Tibial nerve (tissue), 4 donors: Measurements from ENCODE around the gene PAMR1. TPM values are rescaled to one million over a fixed set of nuclear protein-coding genes. Genes with fewer than 3 reads are reported as not detected.

Source experiments
- DNase-seq, 2 donors: peaks; one replicate each; pipeline ENCODE4 v3.0.0-alpha.2; 2019; ENCODE audit warnings: low spot score in 2 of 2
- H3K27ac ChIP-seq, 4 donors: fragments of 200-600 bp; sonication (generic) in 3 of 4; one replicate each; pipeline ENCODE4 v1.5.1; 2017 to 2019; ENCODE audit warnings: mild to moderate bottlenecking in 1 of 4
- H3K27me3 ChIP-seq, 2 donors: fragments of 200-600 bp; sonication (generic) in 1 of 2; one replicate each; pipeline versions ENCODE4 v1.5.1 to v1.6.0; 2017 to 2019
- H3K36me3 ChIP-seq, 3 donors: fragments of 200-600 bp; sonication (generic); one replicate each; pipeline ENCODE4 v1.5.1; 2018 to 2019
- H3K4me1 ChIP-seq, 4 donors: fragments of 200-600 bp; sonication (generic) in 3 of 4; one replicate each; pipeline ENCODE4 v1.5.1; 2017 to 2019
- H3K4me3 ChIP-seq, 4 donors: fragments of 200-600 bp; sonication (generic) in 3 of 4; one replicate each; pipeline ENCODE4 v1.5.1; 2017 to 2019; ENCODE audit warnings: mild to moderate bottlenecking in 1 of 4, moderate library complexity in 1 of 4
- H3K9me3 ChIP-seq, 4 donors: fragments of 200-600 bp; sonication (generic) in 3 of 4; one replicate each; pipeline ENCODE4 v1.5.1; 2017 to 2019
- CTCF ChIP-seq, 5 experiments: fragments of 200-600 bp in 3 of 5; fragments of 450-650 bp in 2 of 5; sonication (generic) in 3 of 5; IDR thresholded peaks; one replicate each; pipeline ENCODE4 v1.5.1; 2016 to 2019; ENCODE audit warnings: antibody characterized with exemption in 5 of 5, mild to moderate bottlenecking in 3 of 5, moderate library complexity in 2 of 5
- EP300 ChIP-seq, 2 donors: sonication (generic); formaldehyde crosslinking; IDR thresholded peaks; one replicate each; pipeline ENCODE4 v1.6.1; 2017; ENCODE audit warnings: antibody characterized with exemption in 2 of 2, mild to moderate bottlenecking in 1 of 2
- POLR2A ChIP-seq, 2 donors: fragments of 450-650 bp; IDR thresholded peaks; one replicate each; pipeline ENCODE4 v1.6.1; 2017; ENCODE audit warnings: antibody characterized with exemption in 2 of 2, mild to moderate bottlenecking in 2 of 2, moderate library complexity in 2 of 2
- WGBS, 2 donors: methylation state at CpG; one replicate each; pipeline ENCODE4 v1.1.5; 2018; 5-methylcytosine and 5-hydroxymethylcytosine counted together
- total RNA-seq, 4 donors: library from RNA; depleted of rRNA; stranded (reverse); fragments of >200 nt; gene quantifications; one replicate each; pipeline ENCODE4 v1.1.0, GENCODE V29; 2016

The PAMR1 gene
- total RNA-seq, 4 donors from 2014 or later, result 6.9 to 10.8 (median 7.7) TPM

DNA sequence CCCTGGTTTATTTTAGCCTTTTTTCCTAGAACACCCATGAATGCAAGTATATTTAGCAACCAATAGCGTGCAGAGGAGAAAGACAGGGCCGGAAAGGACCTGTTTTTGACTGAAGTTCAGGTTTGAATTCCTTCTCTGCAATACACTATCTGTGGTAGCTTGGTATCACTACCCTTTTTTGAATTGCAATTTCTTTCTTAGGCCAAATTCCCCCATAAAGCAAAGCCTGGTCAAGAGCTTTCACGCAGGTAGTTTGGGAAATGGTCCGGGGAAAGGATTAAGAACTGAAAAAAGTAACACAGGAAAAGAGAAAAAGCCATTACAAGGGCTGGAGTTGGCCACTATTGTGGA, 38.8 kb upstream of the PAMR1 start:
- Histone ChIP-seq H3K4me3 (no peak overlapping the region), H3K9me3 (peaks cover 0 to 15% (median 0%) of the 10 kb centered on the region in 4 donors), H3K4me1 (peaks cover 0 to 18% (median 0%) of the 10 kb centered on the region in 4 donors), H3K36me3 (no peaks in the 10 kb centered on the region), H3K27ac (no peak overlapping the region), H3K27me3 (no peaks in the 10 kb centered on the region)
- DNase-seq, result no peak
- TF ChIP-seq POLR2A (IDR thresholded peaks at IDR 0.05) (no peak), EP300 (IDR thresholded peaks at IDR 0.05) (no peak), CTCF (IDR thresholded peaks at IDR 0.05) (no peak)
- 48 to 57% methylated on average over 4 of the region's 4 CpGs for WGBS, 2 donors

DNA sequence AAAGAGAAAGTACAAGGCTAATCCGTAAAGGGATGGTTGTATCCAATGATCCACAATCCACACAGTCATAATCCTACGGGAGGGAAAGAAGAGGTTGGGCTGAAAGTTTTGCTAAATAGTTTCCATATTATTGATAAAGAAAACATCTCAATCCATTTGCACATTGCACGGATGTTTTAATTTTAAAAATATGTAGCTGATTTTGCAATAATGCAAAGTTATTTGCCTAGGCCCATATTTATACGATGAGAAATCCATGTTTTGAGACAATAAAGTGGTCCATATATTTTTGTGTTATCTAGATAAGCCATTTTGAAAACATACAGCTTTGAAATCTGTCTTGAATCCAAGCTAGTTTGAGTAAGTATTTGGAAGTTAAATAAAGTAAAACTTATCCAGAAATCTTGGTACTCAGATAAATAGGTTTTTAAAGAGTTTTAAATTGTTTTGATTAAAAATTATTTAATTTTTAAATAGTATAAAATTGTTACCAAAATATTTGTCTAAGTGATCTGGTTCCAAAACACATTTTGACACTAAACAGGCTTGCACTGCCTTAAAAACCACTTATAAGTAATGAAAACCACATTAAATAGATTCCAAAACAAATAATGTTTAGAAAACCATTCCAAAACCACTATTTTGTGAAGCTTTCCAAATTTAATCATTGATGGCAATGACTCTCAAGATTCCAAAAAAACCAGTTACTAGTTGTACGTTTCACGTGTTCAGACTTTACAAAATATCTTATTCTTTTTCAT, 38.2 kb upstream of the PAMR1 start:
- no peak for DNase-seq
- Histone ChIP-seq H3K27me3 (no peaks in the 10 kb centered on the region), H3K27ac (no peak overlapping the region), H3K36me3 (no peaks in the 10 kb centered on the region), H3K9me3 (peaks cover 0 to 10% (median 0%) of the 10 kb centered on the region in 4 donors), H3K4me1 (peaks cover 0 to 20% (median 0%) of the 10 kb centered on the region in 4 donors), H3K4me3 (no peak overlapping the region)
- 48 to 62% methylated on average over 6 of the region's 6 CpGs for WGBS, 2 donors
- no peak for TF ChIP-seq EP300 (IDR thresholded peaks at IDR 0.05)
- TF ChIP-seq CTCF (IDR thresholded peaks at IDR 0.05), result no peak
- TF ChIP-seq POLR2A (IDR thresholded peaks at IDR 0.05), result no peak

GRCh38 chr11:35559949-35560348, 34.5 kb upstream of the PAMR1 start:
- no peak for TF ChIP-seq CTCF (IDR thresholded peaks at IDR 0.05)
- no peak for TF ChIP-seq POLR2A (IDR thresholded peaks at IDR 0.05)
- TF ChIP-seq EP300 (IDR thresholded peaks at IDR 0.05), result no peak
- 90 to 92% methylated on average over 5 of the region's 5 CpGs for WGBS, 2 donors
- H3K9me3 ChIP-seq, result no peaks in the 10 kb centered on the region
- no peak for DNase-seq
- no peak overlapping the region for H3K27ac ChIP-seq
- H3K4me3 ChIP-seq, result no peak overlapping the region
- no peaks in the 10 kb centered on the region for H3K27me3 ChIP-seq
- H3K4me1 ChIP-seq, result peaks cover 0 to 23% (median 0%) of the 10 kb centered on the region in 4 donors
- no peaks in the 10 kb centered on the region for H3K36me3 ChIP-seq

- no peaks in the 10 kb centered on the region for H3K9me3 ChIP-seq
- no peaks in the 10 kb centered on the region for H3K27me3 ChIP-seq
- H3K4me3 ChIP-seq, result no peak overlapping the region
- TF ChIP-seq EP300 (IDR thresholded peaks at IDR 0.05) (peak in 1 of 2 donors; percentile 55), CTCF (IDR thresholded peaks at IDR 0.05) (peak in 2 of 5 experiments; percentile 15 to 27), POLR2A (IDR thresholded peaks at IDR 0.05) (no peak)
- H3K27ac ChIP-seq, result no peak overlapping the region
- peaks cover 0 to 11% (median 0%) of the 10 kb centered on the region in 4 donors for H3K4me1 ChIP-seq
- DNase-seq, result peak in 1 of 2 donors; percentile 20
- no peaks in the 10 kb centered on the region for H3K36me3 ChIP-seq
- WGBS, 2 donors, result 45 to 48% methylated on average over 3 of the region's 3 CpGs
Observed at GRCh38 chr11:35558513-35558912, 33.1 kb upstream of the PAMR1 start.

DNA sequence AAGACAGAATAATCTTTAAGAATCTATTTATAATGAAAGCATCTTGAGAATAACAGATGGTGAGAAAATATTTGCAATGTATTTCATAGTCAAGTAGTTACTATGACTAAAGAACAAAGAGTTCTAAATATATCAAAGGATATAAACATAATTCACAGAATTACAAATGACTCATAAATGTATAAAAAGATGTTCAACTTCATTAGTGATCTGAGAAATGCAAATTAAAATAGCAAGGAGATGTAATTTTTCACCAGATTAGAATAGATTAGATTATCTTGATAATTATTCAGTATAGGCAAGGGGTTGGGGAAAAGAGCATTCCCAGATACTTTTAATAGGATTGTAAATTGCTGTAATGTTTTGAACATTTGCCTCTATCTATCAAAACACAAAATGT, 30.1 kb upstream of the PAMR1 start:
- TF ChIP-seq CTCF (IDR thresholded peaks at IDR 0.05), result no peak
- no peak for TF ChIP-seq EP300 (IDR thresholded peaks at IDR 0.05)
- no peak for TF ChIP-seq POLR2A (IDR thresholded peaks at IDR 0.05)
- H3K4me1 ChIP-seq, result peaks cover 0 to 5% (median 0%) of the 10 kb centered on the region in 4 donors
- H3K4me3 ChIP-seq, result no peak overlapping the region
- H3K36me3 ChIP-seq, result no peaks in the 10 kb centered on the region
- no peak for DNase-seq
- no peaks in the 10 kb centered on the region for H3K9me3 ChIP-seq
- no peak overlapping the region for H3K27ac ChIP-seq
- H3K27me3 ChIP-seq, result no peaks in the 10 kb centered on the region
